Keratinocyte (primary cell): ENCODE data around the gene BCL2L1.

ENCODE experiments used
- EZH2 ChIP-seq: IDR thresholded peaks from one replicate; pipeline ENCODE4 v1.6.1; 2012; ENCODE audit warnings: inconsistent platforms, mild to moderate bottlenecking, low read length, moderate library complexity
- TF ChIP-seq, protein P1 (sequence below), 3 experiments: IDR thresholded peaks in 1 of 3; conservative IDR thresholded peaks in 1 of 3; optimal IDR thresholded peaks in 1 of 3; 2 replicates in 2 of 3; 3 replicates in 1 of 3; pipeline versions ENCODE3 to v1.5.1; 2011; ENCODE audit warnings: low read length in 3 of 3, mild to moderate bottlenecking in 3 of 3, moderate library complexity in 2 of 3, control low read depth in 1 of 3, inconsistent platforms in 1 of 3; ENCODE audit not compliant: insufficient read depth in 2 of 3; ENCODE audit errors: extremely low read depth in 1 of 3

DNA sequence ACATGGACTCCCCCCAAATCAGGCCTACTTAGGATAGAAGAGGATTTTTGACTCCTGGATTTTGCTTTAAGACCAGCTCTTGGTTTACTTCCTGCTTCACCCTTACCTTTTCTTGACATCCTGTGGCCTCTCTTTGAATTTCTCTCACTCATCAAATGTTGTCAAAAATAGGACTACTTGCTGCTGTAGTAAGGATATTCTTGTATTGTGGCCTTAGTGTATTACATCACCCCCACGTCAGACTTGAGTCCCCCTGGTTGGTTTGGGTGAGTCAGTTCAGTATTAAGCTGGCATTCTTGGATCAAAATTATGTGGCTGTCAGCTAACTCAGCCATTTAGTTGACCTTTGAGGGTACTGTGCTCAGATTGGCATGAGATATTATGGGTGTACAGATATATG is 17.5 kb upstream of the BCL2L1 start:
- TF ChIP-seq, protein P1, sequence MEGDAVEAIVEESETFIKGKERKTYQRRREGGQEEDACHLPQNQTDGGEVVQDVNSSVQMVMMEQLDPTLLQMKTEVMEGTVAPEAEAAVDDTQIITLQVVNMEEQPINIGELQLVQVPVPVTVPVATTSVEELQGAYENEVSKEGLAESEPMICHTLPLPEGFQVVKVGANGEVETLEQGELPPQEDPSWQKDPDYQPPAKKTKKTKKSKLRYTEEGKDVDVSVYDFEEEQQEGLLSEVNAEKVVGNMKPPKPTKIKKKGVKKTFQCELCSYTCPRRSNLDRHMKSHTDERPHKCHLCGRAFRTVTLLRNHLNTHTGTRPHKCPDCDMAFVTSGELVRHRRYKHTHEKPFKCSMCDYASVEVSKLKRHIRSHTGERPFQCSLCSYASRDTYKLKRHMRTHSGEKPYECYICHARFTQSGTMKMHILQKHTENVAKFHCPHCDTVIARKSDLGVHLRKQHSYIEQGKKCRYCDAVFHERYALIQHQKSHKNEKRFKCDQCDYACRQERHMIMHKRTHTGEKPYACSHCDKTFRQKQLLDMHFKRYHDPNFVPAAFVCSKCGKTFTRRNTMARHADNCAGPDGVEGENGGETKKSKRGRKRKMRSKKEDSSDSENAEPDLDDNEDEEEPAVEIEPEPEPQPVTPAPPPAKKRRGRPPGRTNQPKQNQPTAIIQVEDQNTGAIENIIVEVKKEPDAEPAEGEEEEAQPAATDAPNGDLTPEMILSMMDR (optimal IDR thresholded peaks at IDR 0.05 in 1 of 3, IDR thresholded peaks at IDR 0.05 in 1 of 3, conservative IDR thresholded peaks at IDR 0.05 in 1 of 3; ENCODE audit: extremely low read depth in 1 of 3, insufficient read depth in 2 of 3, low read length in 3 of 3): no peak
- no peak for TF ChIP-seq EZH2
